HL-60 (cell line): ENCODE results near the gene TFR2.

Experiments
- DNase-seq, 2 experiments: peaks; one replicate each; pipeline ENCODE4 v3.0.0-alpha.2; 2010 to 2020; ENCODE audit warnings: low read depth in 1 of 2, low spot score in 1 of 2
- H3K27ac ChIP-seq: fragments of 250-450 bp; sonication (Bioruptor Pico); replicated peaks from 2 replicates; pipeline ENCODE4 v1.5.1; 2020; ENCODE audit warnings: mild to moderate bottlenecking, moderate library complexity
- H3K27me3 ChIP-seq: fragments of 250-450 bp; sonication (Bioruptor Pico); 2 replicates; pipeline ENCODE4 v1.5.1; 2021; ENCODE audit warnings: mild to moderate bottlenecking, moderate library complexity; ENCODE audit not compliant: insufficient read depth, poor library complexity, severe bottlenecking
- H3K4me3 ChIP-seq: replicated peaks from 2 replicates; pipeline ENCODE4 v1.5.1; 2011; ENCODE audit warnings: mild to moderate bottlenecking, control low read depth, low read length; ENCODE audit not compliant: insufficient read depth
- GABPA ChIP-seq: IDR thresholded peaks from 2 replicates; pipeline ENCODE4 v1.6.1; 2012; ENCODE audit warnings: low read depth
- POLR2AphosphoS5 ChIP-seq: IDR thresholded peaks from 2 replicates; pipeline ENCODE4 v1.6.1; 2012; ENCODE audit warnings: low read depth
- SPI1 ChIP-seq: IDR thresholded peaks from 2 replicates; pipeline ENCODE4 v1.6.1; 2012; ENCODE audit warnings: low read depth, mild to moderate bottlenecking, borderline replicate concordance
- TF ChIP-seq, protein P1 (sequence below): IDR thresholded peaks from 2 replicates; pipeline ENCODE4 v1.6.1; 2012; ENCODE audit warnings: low read depth; ENCODE audit not compliant: insufficient replicate concordance
- TF ChIP-seq, protein P2 (sequence below): IDR thresholded peaks from one replicate; pipeline ENCODE4 v1.5.1; 2011; ENCODE audit warnings: low read length, control low read depth, inconsistent platforms; ENCODE audit not compliant: insufficient read depth

Gene TFR2

DNA sequence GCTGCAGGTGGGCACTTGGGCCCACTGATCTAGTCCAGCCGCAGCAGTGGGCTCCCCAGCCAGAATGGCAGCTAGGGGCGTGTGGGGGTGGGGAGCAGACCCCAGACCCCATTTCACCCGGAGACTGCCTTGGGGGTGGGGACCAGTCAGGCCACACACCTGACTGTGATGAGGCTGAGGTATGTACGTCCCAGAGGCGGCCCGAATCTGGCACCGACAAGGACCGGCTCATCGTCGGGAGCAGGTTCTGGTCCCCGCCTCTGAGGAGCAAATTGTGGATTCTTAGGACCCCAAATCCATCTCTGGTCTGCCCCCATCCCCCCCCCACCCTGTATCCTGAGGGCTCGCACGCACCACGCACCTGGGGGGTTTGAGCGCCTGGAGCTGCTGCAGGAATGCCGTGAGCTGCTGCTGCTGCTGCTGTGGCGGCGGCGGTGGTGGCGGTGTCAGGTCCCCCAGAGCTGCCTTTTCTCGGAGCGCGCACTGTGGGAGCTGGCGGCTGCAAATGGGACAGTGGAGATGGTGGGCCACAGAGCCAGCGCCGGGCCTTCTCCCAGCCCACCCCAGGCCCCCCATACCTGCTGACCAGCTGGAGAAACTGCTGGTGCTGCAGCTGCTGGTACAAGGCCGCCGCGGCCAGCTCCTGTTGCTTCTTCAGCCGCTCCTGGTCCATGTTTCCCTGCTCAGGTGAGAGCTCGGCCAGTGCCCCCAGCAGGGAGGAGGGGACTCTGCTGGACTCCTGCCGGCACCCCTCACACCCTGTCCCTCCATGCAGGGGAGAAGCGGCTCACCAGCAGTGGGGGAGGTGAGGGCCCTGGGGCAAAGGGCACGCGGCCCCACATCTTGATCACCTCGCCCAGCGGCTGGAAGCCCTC, 42.5 kb upstream of the TFR2 start:
- DNase-seq, result no peak
- no peak for TF ChIP-seq GABPA
- no peak for TF ChIP-seq SPI1
- TF ChIP-seq, protein P1, sequence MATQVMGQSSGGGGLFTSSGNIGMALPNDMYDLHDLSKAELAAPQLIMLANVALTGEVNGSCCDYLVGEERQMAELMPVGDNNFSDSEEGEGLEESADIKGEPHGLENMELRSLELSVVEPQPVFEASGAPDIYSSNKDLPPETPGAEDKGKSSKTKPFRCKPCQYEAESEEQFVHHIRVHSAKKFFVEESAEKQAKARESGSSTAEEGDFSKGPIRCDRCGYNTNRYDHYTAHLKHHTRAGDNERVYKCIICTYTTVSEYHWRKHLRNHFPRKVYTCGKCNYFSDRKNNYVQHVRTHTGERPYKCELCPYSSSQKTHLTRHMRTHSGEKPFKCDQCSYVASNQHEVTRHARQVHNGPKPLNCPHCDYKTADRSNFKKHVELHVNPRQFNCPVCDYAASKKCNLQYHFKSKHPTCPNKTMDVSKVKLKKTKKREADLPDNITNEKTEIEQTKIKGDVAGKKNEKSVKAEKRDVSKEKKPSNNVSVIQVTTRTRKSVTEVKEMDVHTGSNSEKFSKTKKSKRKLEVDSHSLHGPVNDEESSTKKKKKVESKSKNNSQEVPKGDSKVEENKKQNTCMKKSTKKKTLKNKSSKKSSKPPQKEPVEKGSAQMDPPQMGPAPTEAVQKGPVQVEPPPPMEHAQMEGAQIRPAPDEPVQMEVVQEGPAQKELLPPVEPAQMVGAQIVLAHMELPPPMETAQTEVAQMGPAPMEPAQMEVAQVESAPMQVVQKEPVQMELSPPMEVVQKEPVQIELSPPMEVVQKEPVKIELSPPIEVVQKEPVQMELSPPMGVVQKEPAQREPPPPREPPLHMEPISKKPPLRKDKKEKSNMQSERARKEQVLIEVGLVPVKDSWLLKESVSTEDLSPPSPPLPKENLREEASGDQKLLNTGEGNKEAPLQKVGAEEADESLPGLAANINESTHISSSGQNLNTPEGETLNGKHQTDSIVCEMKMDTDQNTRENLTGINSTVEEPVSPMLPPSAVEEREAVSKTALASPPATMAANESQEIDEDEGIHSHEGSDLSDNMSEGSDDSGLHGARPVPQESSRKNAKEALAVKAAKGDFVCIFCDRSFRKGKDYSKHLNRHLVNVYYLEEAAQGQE, result no peak
- no peak for TF ChIP-seq POLR2AphosphoS5
- TF ChIP-seq, protein P2, sequence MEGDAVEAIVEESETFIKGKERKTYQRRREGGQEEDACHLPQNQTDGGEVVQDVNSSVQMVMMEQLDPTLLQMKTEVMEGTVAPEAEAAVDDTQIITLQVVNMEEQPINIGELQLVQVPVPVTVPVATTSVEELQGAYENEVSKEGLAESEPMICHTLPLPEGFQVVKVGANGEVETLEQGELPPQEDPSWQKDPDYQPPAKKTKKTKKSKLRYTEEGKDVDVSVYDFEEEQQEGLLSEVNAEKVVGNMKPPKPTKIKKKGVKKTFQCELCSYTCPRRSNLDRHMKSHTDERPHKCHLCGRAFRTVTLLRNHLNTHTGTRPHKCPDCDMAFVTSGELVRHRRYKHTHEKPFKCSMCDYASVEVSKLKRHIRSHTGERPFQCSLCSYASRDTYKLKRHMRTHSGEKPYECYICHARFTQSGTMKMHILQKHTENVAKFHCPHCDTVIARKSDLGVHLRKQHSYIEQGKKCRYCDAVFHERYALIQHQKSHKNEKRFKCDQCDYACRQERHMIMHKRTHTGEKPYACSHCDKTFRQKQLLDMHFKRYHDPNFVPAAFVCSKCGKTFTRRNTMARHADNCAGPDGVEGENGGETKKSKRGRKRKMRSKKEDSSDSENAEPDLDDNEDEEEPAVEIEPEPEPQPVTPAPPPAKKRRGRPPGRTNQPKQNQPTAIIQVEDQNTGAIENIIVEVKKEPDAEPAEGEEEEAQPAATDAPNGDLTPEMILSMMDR, result no peak
- Histone ChIP-seq H3K27ac (no peak overlapping the region), H3K27me3 (no peaks in the 10 kb centered on the region), H3K4me3 (no peak overlapping the region)

DNA sequence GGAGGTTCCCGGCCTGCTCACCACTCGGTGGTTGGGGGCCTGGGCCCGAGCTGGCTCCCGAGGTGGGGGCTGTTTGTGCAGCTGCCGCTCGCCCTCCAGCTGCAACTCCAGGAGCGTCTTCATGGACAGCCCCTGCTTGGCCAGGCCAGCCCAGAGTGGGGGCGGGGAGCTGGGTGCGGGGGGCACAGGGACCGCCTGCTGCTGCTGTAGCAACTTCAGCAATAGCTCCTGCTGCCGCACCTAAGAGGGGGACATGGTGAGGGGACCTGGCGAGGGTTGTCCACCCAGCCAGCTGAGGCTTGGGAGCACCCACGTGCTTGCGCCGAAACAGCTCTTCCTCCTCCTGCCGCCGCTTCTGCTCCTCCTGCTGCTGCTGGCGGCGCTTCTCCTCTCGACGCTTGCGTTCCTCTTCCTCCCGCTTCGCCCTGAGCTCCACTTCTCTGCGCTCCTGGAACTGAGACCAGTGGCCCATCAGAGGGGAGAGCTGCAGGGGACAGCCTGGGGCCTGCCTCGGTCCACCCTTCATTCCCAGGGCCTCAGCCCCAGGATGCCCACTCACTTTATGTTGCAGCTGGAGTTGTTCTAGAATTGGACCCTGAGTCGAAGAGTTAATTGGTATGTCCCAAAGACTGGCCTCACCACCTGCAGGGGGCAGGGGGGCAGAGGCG, 41.8 kb upstream of the TFR2 start:
- TF ChIP-seq, protein P2, result no peak
- no peak for TF ChIP-seq SPI1
- TF ChIP-seq GABPA, result no peak
- TF ChIP-seq, protein P1, result no peak
- no peak for TF ChIP-seq POLR2AphosphoS5
- Histone ChIP-seq H3K27me3 (no peaks in the 10 kb centered on the region), H3K4me3 (no peak overlapping the region), H3K27ac (no peak overlapping the region)
- no peak for DNase-seq

DNA sequence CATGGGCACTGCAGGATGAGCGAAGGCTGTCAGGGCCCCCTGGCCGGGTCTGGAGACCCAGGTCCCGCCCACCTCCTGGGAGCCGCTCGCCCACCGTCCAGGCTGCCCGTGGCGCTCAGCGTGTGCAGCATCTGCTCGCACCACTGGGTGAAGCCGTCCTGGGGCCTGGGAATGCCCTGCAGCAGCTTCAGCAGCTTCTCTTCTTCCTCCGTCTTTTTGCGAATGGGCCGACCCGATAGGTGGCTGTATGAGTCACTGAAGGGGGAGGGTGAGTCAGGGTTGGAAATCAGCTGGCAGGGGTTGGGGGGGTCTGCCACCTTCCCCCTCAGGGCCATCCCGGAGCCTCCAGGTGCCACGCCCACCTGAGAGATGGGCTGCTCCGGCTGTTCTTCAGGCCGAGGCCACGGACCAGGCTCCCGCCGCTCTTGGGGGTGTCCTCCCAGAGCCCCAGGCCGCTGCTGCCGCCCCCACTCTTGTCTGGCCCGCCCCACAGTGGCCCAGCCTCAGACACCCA, 40.9 kb upstream of the TFR2 start:
- no peak for TF ChIP-seq POLR2AphosphoS5
- TF ChIP-seq GABPA, result no peak
- no peak for TF ChIP-seq SPI1
- TF ChIP-seq, protein P2, result no peak
- TF ChIP-seq, protein P1, result no peak
- Histone ChIP-seq H3K4me3 (no peak overlapping the region), H3K27ac (no peak overlapping the region), H3K27me3 (no peaks in the 10 kb centered on the region)
- no peak for DNase-seq
